Mesangial cell (primary cell): ENCODE measurements around the gene DMRT3. TPM values are rescaled to one million over a fixed set of nuclear protein-coding genes. Genes with fewer than 3 reads are reported as not detected.

ENCODE experiments used
- total RNA-seq: library from RNA; depleted of rRNA; stranded (reverse); fragments of >200 nt; gene quantifications from 2 replicates; pipeline ENCODE4 v1.2.3, GENCODE V29; 2015

DMRT3 gene
- 8.8 and 9.6 TPM in 2 replicates for total RNA-seq

GRCh38 chr9:976258-976942 lies at the start of gene DMRT3:
TSS of gene DMRT3 (plus strand) at chr9:976655. CDS start at chr9:977002, 347 bp downstream.

Other genes starting within 250 kb of the DMRT3 start
- under 0.01 and 0.16 TPM in 2 replicates for gene DMRT1, start 135.0 kb upstream of the DMRT3 start, total RNA-seq
- 0.25 and 0.65 TPM in 2 replicates for gene DMRT2, start 73.7 kb downstream of the DMRT3 start, total RNA-seq